ENCODE results near the gene MS4A10. TPM values are rescaled to one million over a fixed set of nuclear protein-coding genes. Genes with fewer than 3 reads are reported as not detected.

The MS4A10 gene
- total RNA-seq, 1 donor from 2014 or later, result not detected

DNA sequence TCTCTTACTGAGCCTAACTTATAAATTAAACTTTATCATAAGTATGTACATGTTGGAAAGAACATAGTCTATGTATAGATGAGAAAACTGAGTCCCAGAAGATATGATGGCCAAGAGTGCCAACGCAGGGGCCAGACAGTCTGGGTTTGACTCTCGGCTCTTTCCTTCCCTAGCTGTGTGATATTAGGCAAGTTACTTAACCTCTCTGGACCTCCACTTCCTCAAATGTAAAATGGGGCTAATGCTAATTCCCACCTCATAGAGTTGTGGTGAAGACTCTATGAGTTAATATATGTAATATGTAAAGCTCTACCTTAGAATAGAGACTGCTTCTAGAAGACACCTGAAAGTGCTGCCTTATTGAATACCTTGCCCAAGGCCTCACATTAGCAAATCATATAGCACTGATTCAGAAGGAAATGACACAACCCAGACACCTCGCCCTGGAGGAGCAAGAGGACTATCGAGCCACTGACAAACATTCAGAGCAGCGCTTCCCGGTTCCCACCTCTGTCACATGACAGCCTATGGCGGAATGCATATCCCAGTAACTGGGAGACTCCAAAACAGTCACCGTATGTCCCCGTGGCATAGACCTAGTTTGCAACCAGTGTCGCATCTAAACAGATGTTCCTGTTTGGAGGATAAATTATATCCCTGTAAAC, 45.5 kb downstream of the MS4A10 start:
- DNase-seq, result no peak

DNA sequence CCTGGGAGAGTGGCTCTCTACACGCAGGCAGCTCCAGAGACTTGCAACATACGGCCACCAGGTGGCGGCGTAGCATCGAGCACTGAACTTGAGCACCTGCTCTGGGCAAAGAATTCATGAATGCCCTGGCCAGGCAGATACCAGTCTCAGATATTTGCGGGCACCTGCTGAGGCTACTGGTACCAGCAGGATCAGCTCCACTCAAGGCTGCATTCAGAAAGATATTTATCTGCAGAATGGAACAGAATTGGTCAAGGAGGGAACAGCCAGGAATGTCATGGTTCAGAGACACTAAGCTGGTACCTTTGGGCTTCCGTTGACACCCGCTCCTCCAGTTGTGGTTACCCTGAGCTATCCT, 46.0 kb downstream of the MS4A10 start:
- peak; percentile 92 for DNase-seq

DNA sequence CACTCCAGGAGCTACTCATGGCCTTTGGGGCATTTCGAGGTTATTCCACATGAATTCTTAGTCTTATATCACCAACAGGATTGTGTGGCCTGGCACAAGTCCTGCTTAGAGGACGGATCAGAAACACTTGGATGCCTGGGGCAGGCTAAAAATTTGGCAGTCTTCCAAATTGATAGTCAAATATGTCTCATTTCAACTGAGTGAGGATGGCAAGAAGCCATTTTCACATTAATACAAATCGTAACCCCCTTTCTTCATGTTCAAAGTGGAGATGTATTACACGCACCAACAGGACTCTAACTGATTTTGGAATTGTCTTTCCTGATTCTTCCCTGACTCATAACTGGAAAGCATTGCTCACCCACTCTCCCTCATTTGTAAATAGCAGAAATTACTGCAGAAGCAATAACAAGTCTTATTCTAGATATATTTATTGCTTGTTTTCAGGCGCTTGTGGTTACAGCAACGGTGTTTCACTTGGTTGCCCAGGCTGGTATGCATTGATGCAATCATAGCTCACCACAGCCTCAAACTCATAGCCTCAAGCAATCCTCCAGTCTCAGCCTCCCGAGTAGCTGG, 46.5 kb downstream of the MS4A10 start:
- no peak for DNase-seq

DNA sequence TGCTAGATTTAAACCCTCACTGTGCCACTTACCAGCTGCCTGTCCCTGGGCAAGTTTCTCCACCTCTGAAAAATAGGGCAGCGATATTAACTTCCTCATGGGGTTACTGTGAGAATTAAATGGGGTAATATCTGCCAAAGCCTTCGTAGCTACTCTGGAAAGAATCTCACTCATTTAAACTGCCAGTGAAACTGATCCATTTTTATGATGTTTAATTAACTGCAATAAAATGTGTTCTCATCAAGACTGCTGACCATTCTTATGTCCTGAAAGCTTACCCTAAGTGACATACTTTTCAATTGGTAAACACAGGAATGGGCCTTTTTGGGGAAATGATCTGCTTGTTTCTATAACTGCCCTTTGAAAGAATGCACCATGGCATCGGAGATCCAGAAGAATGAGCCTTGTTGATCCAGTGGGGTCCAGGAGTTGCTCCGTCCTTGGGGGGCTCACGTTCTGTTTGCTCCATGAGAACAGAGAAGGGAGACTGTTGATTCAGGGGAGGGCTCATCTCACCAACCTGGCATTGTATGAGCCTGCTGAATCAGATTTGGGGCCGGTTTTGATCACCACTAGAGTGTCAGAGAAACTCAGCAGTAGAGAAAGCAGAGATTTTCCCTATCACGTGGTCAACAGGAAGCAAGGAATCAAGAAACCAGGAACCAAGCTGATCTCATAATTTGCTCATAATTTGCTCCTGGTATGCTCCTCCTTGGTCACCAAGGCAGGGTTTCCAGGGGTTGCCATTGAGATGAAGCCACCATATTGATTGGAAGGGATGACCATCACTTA, 49.8 kb downstream of the MS4A10 start:
- DNase-seq, result no peak

DNA sequence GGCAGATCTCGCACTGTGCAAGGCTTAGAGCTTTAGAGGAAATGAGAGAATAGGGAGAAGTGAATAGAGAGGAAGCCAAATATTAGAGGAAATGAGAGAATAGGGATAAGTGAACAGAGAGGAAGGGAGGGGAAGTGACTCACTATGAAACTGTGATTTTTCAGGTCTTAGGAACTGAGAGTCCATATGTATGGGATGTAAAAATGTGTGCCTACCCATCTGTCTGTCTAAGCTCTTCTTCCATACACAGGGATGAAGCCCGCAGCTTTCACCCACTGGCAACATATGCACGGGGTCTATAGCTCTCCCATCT, 50.4 kb downstream of the MS4A10 start:
- DNase-seq, result no peak

DNA sequence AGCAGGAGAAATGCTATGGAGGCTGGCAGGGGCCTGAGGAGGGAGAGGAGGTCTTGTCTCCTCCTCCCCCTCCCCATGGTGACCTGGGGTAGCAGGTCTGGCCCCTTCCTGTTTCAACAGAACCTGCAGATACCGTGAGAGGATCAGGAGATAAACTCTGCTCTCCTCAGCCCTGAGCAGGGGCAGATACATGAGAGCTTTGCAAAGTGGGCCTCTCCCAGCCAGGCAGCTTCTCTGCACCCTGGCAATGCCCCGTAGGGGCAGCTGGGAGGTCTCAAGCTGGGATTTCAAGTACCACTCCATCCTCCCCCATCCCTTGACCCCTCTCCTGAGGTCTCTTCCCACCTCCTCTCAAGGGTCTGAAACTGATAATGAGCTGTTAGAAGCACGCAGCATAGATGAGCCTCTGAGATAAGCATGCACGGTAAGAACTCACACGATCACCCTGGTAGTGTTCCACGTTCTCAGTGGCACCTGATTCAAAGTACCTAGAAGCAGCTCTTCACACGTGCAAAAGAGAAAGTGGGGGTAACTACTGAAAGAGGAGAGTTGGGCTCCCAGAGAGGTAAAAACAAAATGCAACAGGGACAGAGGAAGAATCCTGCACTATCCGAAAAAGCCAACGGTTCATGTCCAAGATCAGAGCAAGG, 51.9 kb downstream of the MS4A10 start:
- no peak for DNase-seq

DNA sequence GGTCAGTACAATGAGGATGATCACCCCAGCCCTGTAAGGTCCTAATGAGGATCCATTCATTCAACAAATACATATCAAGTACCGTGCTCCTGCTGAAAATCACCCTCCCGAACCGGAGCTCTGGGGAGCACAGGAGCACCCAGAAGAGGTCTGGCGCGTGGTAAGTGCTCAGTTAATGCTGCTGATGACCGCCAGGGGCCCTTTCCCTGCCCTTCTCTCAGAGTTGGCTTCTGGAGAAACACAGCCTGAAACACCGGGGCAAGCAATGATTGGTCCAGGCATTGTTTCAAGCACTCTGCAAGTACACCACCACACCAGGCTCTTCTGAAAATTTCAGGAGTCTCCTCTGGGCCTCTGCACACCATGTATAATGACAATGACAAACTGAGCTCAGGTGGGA, 53.0 kb downstream of the MS4A10 start:
- no peak for DNase-seq

DNA sequence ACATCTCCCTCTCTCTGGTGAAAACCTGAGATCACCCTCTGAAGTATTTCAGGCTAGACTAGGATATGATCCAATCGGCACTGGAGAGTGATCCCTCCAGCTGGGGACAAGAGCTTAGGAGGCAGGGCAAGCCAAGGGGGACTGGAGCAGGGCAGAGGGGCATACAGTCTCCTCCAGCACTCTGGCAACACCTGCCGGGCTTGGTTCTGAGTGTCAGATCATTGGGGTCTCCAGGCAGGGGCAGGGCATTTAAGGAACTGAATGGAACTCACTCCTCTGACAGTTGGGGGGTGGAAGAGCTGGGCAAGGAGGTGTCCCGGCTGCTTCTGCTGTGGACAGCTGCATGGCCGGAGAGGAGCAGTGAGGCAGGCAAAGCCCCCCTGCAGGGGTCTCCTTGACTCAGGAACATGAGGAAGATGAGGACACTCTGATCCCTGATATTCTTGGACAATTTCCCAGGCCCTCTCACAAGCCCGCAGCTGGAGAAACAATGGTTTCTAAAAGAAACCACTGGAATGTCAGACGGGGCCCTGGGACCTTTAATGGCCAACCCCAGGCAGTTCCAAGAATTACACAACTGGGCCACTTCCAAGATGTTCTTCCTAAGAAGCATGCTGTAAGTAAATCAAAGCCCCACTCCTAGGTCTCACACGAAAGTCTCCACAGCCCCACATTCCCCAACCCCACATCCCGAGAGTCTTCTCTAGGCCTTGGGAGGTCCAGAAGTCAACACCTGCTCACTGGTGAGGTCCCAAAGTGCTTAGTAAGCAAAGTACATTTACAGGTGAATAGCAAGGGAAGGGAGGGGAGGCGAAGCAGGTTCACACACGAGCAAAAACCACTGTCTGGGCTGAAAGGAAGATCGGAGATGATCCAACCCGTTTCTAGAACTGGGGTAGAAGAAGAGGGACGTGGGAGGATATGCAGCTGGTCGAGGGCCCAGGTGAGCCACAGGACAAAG, 55.6 kb downstream of the MS4A10 start:
- DNase-seq, result peak; percentile 86

DNA sequence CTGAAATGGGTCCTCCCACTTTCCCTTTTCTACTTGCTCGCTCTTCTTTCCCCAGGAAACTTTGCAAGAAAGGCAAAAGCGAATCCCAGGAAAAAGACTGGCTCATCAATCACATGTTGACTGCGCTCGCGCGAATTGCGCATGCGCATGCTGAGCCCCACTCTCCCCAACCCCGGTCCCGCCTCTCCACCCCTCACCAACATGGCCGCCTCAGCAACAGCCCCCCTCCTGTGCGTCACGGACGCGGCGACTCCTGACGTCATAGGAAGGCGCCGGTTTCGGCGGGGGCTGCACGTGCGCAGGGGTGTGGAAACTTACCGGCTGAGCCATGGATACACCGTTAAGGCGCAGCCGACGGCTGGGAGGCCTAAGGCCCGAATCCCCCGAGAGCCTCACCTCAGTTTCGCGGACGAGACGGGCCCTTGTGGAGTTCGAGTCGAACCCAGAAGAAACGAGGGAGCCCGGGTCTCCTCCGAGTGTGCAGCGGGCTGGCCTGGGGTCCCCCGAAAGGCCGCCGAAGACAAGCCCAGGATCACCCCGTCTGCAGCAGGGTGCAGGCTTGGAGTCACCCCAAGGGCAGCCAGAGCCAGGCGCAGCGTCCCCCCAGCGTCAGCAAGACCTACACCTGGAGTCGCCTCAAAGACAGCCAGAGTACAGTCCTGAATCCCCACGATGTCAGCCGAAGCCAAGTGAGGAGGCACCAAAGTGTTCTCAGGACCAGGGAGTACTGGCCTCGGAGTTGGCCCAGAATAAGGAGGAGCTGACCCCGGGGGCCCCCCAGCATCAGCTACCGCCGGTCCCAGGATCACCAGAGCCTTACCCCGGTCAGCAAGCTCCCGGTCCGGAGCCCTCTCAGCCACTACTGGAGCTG, 56.9 kb downstream of the MS4A10 start, which contains the start of gene CCDC86:
Gene CCDC86, plus strand, starts transcription at position 317 of the 871 bp plus-strand sequence. Its CDS starts 12 bp downstream, at position 329.
- DNase-seq, result peak; percentile 98

DNA sequence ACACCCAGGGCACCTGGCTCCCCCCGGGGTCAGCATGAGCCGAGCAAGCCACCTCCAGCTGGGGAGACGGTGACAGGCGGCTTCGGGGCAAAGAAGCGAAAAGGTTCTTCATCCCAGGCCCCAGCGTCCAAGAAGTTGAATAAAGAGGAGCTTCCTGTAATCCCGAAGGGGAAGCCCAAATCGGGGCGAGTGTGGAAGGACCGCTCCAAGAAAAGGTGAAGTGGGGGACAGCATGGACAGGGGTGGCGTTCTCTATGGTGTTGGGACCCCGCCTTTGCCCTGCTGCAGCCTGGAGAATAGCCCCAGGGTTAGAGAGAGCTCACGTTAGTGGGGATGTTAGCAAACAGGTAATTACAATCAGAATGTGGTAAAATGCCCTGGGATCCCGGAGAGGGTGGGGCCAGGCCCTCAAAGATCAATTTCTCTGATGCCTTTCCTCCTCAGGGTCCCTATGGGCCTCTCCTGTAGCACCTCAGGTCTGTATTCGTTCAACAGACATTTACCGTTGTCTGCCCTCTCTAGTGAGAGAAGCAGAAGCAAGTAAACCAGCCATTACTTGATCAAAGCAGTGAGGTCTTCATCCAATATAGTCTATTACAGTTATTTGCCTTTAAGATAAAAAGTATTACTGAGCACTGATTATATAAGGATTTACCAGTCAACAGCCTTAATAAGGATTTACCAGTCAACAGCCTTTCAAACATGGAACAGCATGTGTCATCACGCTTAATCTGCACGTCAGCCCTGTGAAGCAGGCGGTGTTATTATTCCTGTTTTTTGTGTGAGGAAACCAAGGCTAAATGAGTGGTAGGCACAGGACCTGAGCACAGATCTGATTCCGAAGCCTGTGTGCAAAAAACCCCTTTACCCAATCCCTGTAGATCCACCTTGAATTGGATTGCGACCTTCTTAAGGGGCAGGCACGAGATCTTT, 57.8 kb downstream of the MS4A10 start:
- peak; percentile 22 for DNase-seq

DNA sequence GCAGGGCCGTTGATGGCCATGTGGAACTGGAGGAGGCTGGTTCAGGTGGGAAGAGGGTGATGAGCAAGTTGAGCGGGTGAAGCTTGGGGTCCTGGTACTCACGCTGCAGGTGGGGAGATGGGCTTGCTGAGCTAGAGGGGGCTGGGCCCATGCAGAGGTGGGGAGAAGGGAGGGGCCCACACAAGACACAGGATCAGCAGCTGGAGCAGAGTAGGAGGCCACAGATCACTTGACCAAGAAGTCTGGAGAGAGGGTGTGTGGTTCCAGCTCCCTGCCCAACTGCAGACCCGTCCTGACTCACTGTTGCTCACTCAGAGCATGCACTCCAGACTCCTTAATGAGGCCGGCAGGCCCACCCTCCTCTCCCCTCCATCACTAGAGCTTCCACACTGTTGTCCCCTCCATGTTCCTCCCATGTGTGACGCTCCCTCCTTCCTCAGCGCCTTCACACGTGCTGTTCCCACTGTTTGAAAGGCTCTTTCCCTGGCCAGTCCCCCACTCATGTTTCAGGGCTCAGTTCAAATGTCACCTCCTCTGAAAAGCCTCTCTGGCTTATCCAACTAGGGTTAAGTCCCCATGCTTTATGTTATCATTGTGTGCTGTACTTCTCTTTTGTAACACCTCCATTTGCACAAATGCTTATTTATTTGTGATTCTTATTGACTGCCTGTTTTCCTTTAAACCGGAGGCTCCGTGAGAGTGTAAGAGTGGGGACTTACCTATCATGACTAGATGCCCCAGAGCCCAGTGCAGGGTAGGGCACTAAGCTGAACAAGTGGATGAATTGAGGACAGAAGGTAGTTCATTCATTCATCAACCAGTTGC, 59.1 kb downstream of the MS4A10 start:
- no peak for DNase-seq

DNA sequence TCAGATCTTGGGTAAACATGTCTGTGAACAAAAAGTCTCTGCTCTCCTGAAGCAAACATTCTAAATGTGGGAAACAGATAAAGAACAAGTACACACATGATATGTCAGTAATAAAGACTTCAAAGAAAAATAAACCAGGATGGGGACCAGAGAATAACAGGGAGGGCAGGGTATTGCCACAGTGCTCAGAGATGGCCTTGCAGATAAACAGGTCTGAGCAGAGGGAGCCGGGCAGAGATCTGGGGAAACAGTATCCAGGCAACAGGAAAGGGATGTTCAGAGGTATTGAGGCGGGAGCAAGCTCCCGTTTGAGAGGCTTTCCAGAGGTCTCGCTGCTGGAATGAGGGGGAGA, 59.7 kb downstream of the MS4A10 start:
- no peak for DNase-seq

DNA sequence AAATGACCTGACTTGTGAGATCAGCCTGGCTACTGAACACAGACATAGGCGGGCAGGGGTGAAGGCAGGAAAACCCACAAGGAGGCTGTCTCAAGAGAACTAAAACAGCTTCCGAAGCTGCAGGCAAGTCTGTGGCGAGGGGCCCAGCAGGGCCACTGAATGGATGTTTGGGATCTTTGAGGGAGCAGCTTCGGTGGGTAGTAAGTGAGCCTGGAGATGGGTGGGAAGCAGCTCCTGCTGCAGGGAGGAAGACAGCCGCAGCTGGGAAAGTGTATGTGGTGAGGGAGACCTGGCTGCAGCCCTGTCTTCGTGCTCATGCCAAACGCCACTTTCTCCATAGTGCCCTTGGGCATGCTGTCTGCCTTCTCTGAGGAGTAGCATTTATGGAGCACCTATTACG, 60.2 kb downstream of the MS4A10 start:
- no peak for DNase-seq

DNA sequence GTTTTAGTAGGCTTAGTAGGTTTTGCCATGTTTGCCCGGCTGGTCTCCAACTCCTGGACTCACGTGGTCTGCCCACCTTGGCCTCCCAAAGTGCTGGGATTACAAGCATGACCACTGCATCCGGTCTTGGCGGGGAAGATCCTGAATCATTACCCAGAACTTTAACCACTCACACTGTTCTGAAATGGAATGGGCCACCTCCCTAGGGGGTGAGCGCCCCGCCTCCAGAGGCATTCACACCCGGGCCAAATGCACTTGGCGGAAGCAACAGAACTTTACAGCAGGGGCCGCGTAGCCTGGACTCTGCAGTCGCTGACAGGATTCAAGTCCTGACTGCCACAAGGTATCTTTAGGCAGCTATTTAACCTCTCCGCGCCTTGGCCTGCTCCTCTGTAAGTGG, 62.1 kb downstream of the MS4A10 start:
- no peak for DNase-seq

DNA sequence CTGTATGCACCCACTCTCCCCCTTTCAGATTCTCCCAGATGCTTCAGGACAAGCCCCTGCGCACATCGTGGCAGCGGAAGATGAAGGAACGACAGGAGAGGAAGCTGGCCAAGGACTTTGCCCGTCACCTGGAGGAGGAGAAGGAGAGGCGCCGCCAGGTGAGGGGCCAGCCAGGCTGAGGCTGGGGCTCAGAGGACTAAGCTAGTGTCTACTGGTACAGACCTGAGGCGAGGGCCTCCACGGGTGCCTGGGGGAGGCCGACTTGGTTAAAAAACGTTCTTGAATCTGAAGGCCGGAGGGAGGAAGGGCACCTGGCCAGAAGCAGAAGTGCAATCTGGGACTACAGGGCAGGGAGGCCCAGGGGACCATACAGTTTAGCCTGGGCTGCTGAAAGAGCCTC, 62.8 kb downstream of the MS4A10 start:
- no peak for DNase-seq

DNA sequence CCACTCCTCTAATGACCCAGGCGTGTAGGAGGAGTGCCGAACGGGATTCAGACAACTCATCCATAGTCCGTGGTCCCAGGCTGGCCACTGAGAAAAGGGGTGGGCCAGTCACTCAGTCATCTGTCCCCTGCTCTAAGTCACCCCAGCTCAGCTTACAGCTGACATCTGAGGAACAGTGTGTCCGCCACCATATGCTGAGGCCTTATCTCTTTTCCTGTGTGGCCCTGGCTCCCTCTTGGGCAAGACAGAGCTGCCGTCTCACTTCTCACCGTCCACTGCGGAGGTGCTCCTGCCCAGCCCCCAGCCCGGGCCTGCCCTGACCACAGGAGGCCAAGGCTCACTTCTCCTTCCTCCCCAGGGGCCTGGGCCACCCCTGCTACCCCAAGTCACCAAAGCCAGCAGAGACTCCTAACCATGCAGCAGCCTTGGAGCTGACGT, 63.6 kb downstream of the MS4A10 start:
- DNase-seq, result no peak

DNA sequence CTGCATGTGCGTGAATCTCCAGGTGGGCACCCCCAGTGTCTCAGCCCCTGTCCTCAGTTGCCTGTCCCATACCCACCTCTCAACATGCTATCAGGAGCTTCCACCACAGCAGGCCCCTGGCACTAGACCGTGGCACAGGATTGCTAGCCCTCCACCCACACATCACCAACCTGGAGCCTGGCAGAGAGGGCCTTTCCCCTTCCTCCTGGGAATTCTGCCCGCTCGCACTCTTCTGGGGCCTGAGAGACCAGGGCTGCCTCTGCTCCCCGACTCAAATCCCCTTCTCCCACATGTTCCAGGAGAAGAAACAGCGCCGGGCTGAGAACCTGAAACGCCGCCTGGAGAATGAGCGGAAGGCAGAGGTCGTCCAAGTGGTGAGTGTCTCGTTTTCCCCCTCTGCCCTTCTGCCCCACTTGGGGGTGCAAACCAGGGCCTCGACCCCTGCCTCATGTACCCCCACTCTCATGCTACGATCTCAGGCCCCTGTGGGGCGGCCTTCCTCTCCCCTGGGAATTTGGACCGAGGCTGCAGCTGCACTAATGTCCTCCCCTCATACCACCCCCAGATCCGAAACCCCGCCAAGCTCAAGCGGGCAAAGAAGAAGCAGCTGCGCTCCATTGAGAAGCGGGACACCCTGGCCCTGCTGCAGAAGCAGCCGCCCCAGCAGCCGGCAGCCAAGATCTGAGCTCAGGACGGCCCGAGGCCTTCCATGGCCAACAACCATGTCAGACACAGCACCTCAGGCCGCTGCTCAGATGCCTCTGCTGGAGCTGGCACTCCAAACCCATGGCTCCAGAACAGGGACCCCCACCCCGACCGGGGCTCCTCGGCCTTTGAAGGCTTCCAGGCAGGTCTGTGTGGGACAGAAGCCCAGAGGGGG, 64.7 kb downstream of the MS4A10 start:
- no peak for DNase-seq

All from tongue (tissue), 2 donors.